GM12878 (cell line): ENCODE measurements around the gene CDH4. TPM values are rescaled to one million over a fixed set of nuclear protein-coding genes. Genes with fewer than 3 reads are reported as not detected.

Source experiments
- ATAC-seq: fragments of 200-7000 bp; cut with Tn5 transposase; 3 replicates; pipeline ENCODE4 v1.9.1; 2020; ENCODE audit warnings: mild to moderate bottlenecking, moderate library complexity
- BruUV-seq: library from RNA; stranded (reverse); fragments of 400-500 nt; replicated peaks from 2 replicates; lab custom pipeline; 2021; lab: Mats Ljungman, UMichigan
- CTCF ChIA-PET: fragments of 300-600 bp; sonication (Branson Sonifier 250); formaldehyde crosslinking; extraction: SDS; loops from one replicate; lab custom pipeline; 2021; ENCODE audit warnings: inconsistent platforms; lab: Yijun Ruan, JAX
- POLR2A ChIA-PET: fragments of 350-600 bp; formaldehyde crosslinking; extraction: SDS; loops from one replicate; lab custom pipeline; 2021; ENCODE audit warnings: inconsistent platforms; lab: Charles Lee
- RAD21 ChIA-PET: fragments of 300-600 bp; sonication (Branson Sonifier 250); formaldehyde crosslinking; loops from one replicate; lab custom pipeline; 2023; ENCODE audit warnings: antibody characterized with exemption; ENCODE audit not compliant: unreplicated experiment; lab: Charles Lee
- SMC1A ChIA-PET: fragments of 300-600 bp; sonication (Branson Sonifier 250); formaldehyde crosslinking; loops from one replicate; lab custom pipeline; 2023; ENCODE audit not compliant: unreplicated experiment, uncharacterized antibody; lab: Charles Lee
- DNase-seq: peaks from one replicate; pipeline ENCODE4 v3.0.0-alpha.2; 2011; ENCODE audit warnings: low read depth, low spot score
- FAIRE-seq: peaks from 3 replicates; lab custom pipeline; 2011; peaks lifted over from hg19 to GRCh38; lab: Jason Lieb, UNC
- H2AFZ ChIP-seq: 2 replicates; pipeline ENCODE4 v1.6.0; 2011; ENCODE audit warnings: low read depth, low read length, control low read depth; ENCODE audit not compliant: control insufficient read depth
- H3K27ac ChIP-seq: 2 replicates; pipeline ENCODE4 v1.5.1; 2011; ENCODE audit warnings: control low read depth; ENCODE audit not compliant: control insufficient read depth, insufficient read depth
- H3K27me3 ChIP-seq, 2 experiments: replicated peaks in 1 of 2; 2 replicates each; pipeline versions ENCODE4 v1.6.0 to v1.6.1; 2011; ENCODE audit warnings: low read length in 1 of 2; ENCODE audit not compliant: control insufficient read depth in 2 of 2, insufficient read depth in 2 of 2
- H3K36me3 ChIP-seq, 2 experiments: 2 replicates each; pipeline ENCODE4 v1.5.1; 2011; ENCODE audit warnings: low read length in 1 of 2; ENCODE audit not compliant: control insufficient read depth in 2 of 2, insufficient read depth in 2 of 2
- H3K4me1 ChIP-seq: 2 replicates; pipeline ENCODE4 v1.6.1; 2011; ENCODE audit warnings: mild to moderate bottlenecking, low read length, moderate library complexity, mixed read lengths; ENCODE audit not compliant: control insufficient read depth, insufficient read depth
- H3K4me2 ChIP-seq: 2 replicates; pipeline ENCODE4 v1.6.0; 2011; ENCODE audit warnings: control low read depth; ENCODE audit not compliant: control insufficient read depth, insufficient read depth
- H3K4me3 ChIP-seq: fragments of 200-600 bp; sonication (generic); 2 replicates; pipeline ENCODE4 v1.5.1; 2016
- H3K79me2 ChIP-seq: 2 replicates; pipeline ENCODE4 v1.6.0; 2011; ENCODE audit warnings: low read length; ENCODE audit not compliant: control insufficient read depth, insufficient read depth
- H3K9ac ChIP-seq: 2 replicates; pipeline ENCODE4 v1.8.0; 2011; ENCODE audit warnings: low read length, control low read depth, mixed read lengths; ENCODE audit not compliant: control insufficient read depth, insufficient read depth
- H3K9me3 ChIP-seq: replicated peaks from 3 replicates; pipeline ENCODE4 v1.5.1; 2011; ENCODE audit warnings: mild to moderate bottlenecking, low read length; ENCODE audit not compliant: control insufficient read depth, insufficient read depth
- H4K20me1 ChIP-seq: 2 replicates; pipeline ENCODE4 v1.6.0; 2011; ENCODE audit not compliant: control insufficient read depth, insufficient read depth
- BHLHE40 ChIP-seq, 2 experiments: fragments of 450-650 bp in 1 of 2; IDR thresholded peaks; 2 replicates each; pipeline ENCODE4 v1.6.1; 2011 to 2017; ENCODE audit warnings: low read depth in 2 of 2, borderline replicate concordance in 1 of 2, improper control_type of control experiment in 1 of 2, low read length in 1 of 2, mild to moderate bottlenecking in 1 of 2
- EZH2 ChIP-seq: IDR thresholded peaks from 2 replicates; pipeline ENCODE4 v1.6.1; 2012; ENCODE audit warnings: low read depth, mild to moderate bottlenecking, control low read depth, inconsistent platforms, low read length, borderline replicate concordance; ENCODE audit not compliant: control insufficient read depth
- PAX5 ChIP-seq: IDR thresholded peaks from 2 replicates; pipeline ENCODE4 v1.6.1; 2011; ENCODE audit warnings: low read depth, low read length, borderline replicate concordance
- SIN3A ChIP-seq: IDR thresholded peaks from 2 replicates; pipeline ENCODE4 v1.6.1; 2012; ENCODE audit warnings: low read depth, low read length, improper control_type of control experiment
- SREBF1 ChIP-seq: IDR thresholded peaks from 2 replicates; pipeline ENCODE4 v1.6.1; 2012; ENCODE audit warnings: mild to moderate bottlenecking, low read length
- ZNF217 ChIP-seq: fragments of 450-650 bp; IDR thresholded peaks from 2 replicates; pipeline ENCODE4 v1.6.1; 2017; ENCODE audit warnings: antibody characterized with exemption, mild to moderate bottlenecking
- WGBS: methylation state at CpG from one replicate; pipeline ENCODE4 v1.1.6; 2016; ENCODE audit warnings: low lambda C conversion rate; ENCODE audit not compliant: insufficient replicate concordance, insufficient coverage; ENCODE audit errors: missing lambda C conversion rate; 5-methylcytosine and 5-hydroxymethylcytosine counted together
- in situ Hi-C: fragments of 300-500 bp; cut with MboI; formaldehyde crosslinking; loops from 9 replicates; pipeline ENCODE4 v1.14.3; 2018; ENCODE audit warnings: mixed read lengths
- intact Hi-C: fragments of 100-400 bp; cut with micrococcal nuclease; formaldehyde crosslinking; loops from one replicate; pipeline ENCODE4 v1.14.2; 2022; ENCODE audit not compliant: unreplicated experiment
- polyA plus RNA-seq, 11 experiments: library from polyadenylated mRNA; depleted of rRNA in 4 of 11; unstranded in 6 of 11; stranded (reverse) in 5 of 11; fragments of >200 nt; fragmentation: Nextera tagmentation in 4 of 11; fragmentation: Illumina TruSeq in 1 of 11; extraction: Ambion mirVana in 4 of 11; extraction: Trizol in 1 of 11; gene quantifications; 1 replicate in 1 of 11; 2 replicates in 10 of 11; pipeline versions ENCODE4 v1.2.1 to v1.2.3, GENCODE V29; 2011 to 2016; ENCODE audit warnings: inconsistent platforms in 2 of 11, missing spikeins in 2 of 11, low read depth in 1 of 11
- total RNA-seq, 4 experiments: library from RNA; depleted of rRNA in 3 of 4; stranded (reverse); fragments of >200 nt in 3 of 4; fragmentation: Illumina TruSeq in 1 of 4; extraction: Trizol in 1 of 4; gene quantifications; 2 replicates each; pipeline versions ENCODE4 v1.2.1 to v1.2.3, GENCODE V29; 2013 to 2021
- TF ChIP-seq, protein P1 (sequence below): IDR thresholded peaks from 2 replicates; pipeline ENCODE4 v1.6.1; 2011; ENCODE audit warnings: borderline replicate concordance, low read depth, mild to moderate bottlenecking, moderate library complexity, mixed read lengths, low read length; ENCODE audit not compliant: insufficient read depth; ENCODE audit errors: extremely low read length

CDH4 gene
- total and polyA plus RNA-seq, 10 of the 15 experiments (the other 5 are each of a cell fraction or from before 2014, with no cell fraction given), result not detected

- TF ChIP-seq BHLHE40 (IDR thresholded peaks at IDR 0.05; ENCODE audit: borderline replicate concordance in 1 of 2, low read depth in 2 of 2, low read length in 1 of 2) (no peak), SREBF1 (no peak), EZH2 (no peak)
Observed at GRCh38 chr20:61895016-61895415, 643.0 kb downstream of the CDH4 start (continued).

- FAIRE-seq (no peak), ATAC-seq (no peak), DNase-seq (no peak)
- in situ Hi-C loops, result loop anchor here (5.0 kb wide), 1 partner anchor 1838 kb away; no protein-coding TSS in a partner anchor
- no peaks in the 10 kb centered on the region for H4K20me1 ChIP-seq
- no peak overlapping the region for H3K27ac ChIP-seq
- RAD21 ChIA-PET, result no interaction called here
- H3K36me3 ChIP-seq, result no peaks in the 10 kb centered on the region
- no peak overlapping the region for H3K9ac ChIP-seq
- 22% methylated on average over 13 of the region's 13 CpGs for WGBS
- no peak overlapping the region for H3K4me3 ChIP-seq
- no TSS peak for BruUV-seq
- H3K4me1 ChIP-seq, result no peaks in the 10 kb centered on the region
- no peaks in the 10 kb centered on the region for H3K79me2 ChIP-seq
- H3K9me3 ChIP-seq, result no peaks in the 10 kb centered on the region
- CTCF ChIA-PET, result interaction anchor here (0.6 to 1.7 kb wide), 8 partner anchors 8 to 1935 kb away, joined by 3 to 18 read pairs (median 6); no protein-coding TSS in a partner anchor
- intact Hi-C loops, result loop anchor here (5.0 kb wide), 1 partner anchor 1838 kb away; no protein-coding TSS in a partner anchor
- SMC1A ChIA-PET, result interaction anchor here (0.9 kb wide), 1 partner anchor 17 kb away, joined by 4 read pairs; no protein-coding TSS in a partner anchor
- no peak overlapping the region for H3K4me2 ChIP-seq
- no peaks in the 10 kb centered on the region for H3K27me3 ChIP-seq
- POLR2A ChIA-PET, result no interaction called here
- TF ChIP-seq SIN3A (no peak), PAX5 (no peak), ZNF217 (no peak)
- TF ChIP-seq, protein P1, sequence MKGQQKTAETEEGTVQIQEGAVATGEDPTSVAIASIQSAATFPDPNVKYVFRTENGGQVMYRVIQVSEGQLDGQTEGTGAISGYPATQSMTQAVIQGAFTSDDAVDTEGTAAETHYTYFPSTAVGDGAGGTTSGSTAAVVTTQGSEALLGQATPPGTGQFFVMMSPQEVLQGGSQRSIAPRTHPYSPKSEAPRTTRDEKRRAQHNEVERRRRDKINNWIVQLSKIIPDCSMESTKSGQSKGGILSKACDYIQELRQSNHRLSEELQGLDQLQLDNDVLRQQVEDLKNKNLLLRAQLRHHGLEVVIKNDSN, result no peak
- no peak overlapping the region for H2AFZ ChIP-seq
Observed at GRCh38 chr20:61895686-61896057, 643.6 kb downstream of the CDH4 start.
